Measurements from ENCODE around the gene IKBIP. TPM values are rescaled to one million over a fixed set of nuclear protein-coding genes. Genes with fewer than 3 reads are reported as not detected.

IKBIP gene
- total RNA-seq, 2 experiments from 2014 or later, result 20.1 to 27.0 TPM

DNA sequence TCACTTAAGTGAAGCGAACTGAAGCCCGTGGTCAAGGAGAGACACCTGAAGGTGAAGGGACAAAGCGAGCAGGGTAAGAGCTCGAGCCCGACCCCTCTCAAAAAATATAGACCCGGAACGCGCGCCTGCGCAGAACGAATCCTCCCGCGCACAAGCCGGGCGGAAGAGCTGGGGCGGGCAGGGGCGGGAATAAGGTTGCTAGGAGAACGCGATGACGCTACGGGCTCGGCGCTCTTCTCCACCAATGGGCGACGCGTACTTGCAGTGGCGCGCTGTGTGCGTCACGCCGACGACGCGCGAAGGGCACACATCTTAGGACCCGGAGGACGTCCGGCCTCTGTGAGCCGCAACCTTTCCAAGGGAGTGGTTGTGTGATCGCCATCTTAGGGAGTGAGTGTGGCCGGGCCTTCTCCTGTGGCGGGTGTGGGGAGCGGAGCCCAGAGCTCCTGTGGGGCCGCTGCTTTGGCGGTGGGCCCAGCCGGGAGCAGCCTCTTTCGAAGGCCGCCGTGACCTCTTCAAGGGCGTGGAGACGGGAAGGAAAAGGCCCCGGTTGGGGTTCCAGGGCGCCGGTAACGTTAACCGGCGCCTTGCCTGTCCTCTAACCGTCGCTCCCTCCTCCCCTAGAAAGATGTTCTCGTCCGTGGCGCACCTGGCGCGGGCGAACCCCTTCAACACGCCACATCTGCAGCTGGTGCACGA is 51.1 kb downstream of the IKBIP start, which contains the start of gene SLC25A3:
SLC25A3 (plus strand) TSS at position 336 of the 699 bp plus-strand sequence; CDS start at position 629, 293 bp downstream.
- peak; percentile 97 for ATAC-seq

DNA sequence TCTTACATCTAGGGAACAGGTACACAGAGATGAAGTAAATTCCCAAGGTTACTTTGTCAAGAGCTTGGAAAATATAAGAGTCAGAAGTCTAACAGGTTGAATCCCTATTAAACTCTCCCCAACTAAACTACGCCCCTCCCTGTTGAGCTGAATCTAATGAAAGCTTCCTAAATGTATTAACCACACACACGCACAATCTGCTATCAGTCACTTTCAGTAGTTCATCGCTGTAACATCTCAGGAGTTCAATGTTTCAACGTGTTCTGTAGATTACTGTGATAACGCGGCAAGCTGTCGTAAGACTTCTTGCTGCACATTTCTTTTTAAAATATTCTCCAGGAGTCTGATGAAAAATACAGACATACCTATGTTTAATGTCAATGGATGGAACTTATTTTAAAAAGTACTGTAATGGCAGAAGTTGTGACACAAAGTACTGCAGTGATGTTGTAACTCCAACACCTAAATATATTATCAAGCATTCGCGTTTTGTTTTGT is 51.7 kb downstream of the IKBIP start:
- Mint-ChIP-seq H3K4me3 (peak overlapping the region; percentile 97), H3K27me3 (no peaks in the 10 kb centered on the region), H3K9me3 (ENCODE audit: low read depth) (no peaks in the 10 kb centered on the region), H3K36me3 (ENCODE audit: low read depth) (peaks cover 36% of the 10 kb centered on the region), H3K27ac (peak overlapping the region; percentile 89), H3K4me1 (peaks cover 23% of the 10 kb centered on the region)
- no peak for DNase-seq
- intact Hi-C loops (cut with DNase I, micrococcal nuclease), result loop anchor here (1.0 to 10.0 kb wide), 10 partner anchors 48 to 1604 kb away; partner anchors contain the start of genes APAF1 (in 1 of the 2), BLTP3B (in 1 of the 2), IKBIP (in 1 of the 2) and TMPO (in 1 of the 2)
- CTCF ChIA-PET, result interaction anchor here (0.5 to 2.4 kb wide), 12 partner anchors 8 to 118 kb away, joined by 3 to 21 read pairs (median 4); no protein-coding TSS in a partner anchor
- POLR2A ChIA-PET, result interaction anchor here (0.7 to 3.1 kb wide), 10 partner anchors 10 to 149 kb away, joined by 3 to 10 read pairs (median 5); partner anchors contain the start of genes APAF1, IKBIP and TMPO
- ATAC-seq, result peak; percentile 21

More for the DNA sequence above, 51.1 kb downstream of the IKBIP start, which contains the start of gene SLC25A3:
- Mint-ChIP-seq H3K27me3 (no peaks in the 10 kb centered on the region), H3K4me1 (peaks cover 25% of the 10 kb centered on the region), H3K4me3 (peak within 1 kb of the TSS; percentile 97), H3K9me3 (ENCODE audit: low read depth) (no peaks in the 10 kb centered on the region), H3K36me3 (ENCODE audit: low read depth) (peaks cover 42% of the 10 kb centered on the region), H3K27ac (peak within 1 kb of the TSS; percentile 89)
- ChIA-PET POLR2A (interaction anchor here (0.6 to 3.1 kb wide), 12 partner anchors 9 to 1608 kb away, joined by 3 to 10 read pairs (median 5); partner anchors contain the start of genes APAF1, IKBIP and TMPO), CTCF (interaction anchor here (0.5 to 2.4 kb wide), 15 partner anchors 8 to 119 kb away, joined by 3 to 21 read pairs (median 3); partner anchors contain the start of gene IKBIP)
- DNase-seq, result peak; percentile 97
- intact Hi-C loops (cut with DNase I, micrococcal nuclease), result loop anchor here (1.0 to 10.0 kb wide), 10 partner anchors 49 to 1604 kb away; partner anchors contain the start of genes APAF1 (in 1 of the 2), BLTP3B (in 1 of the 2), IKBIP (in 1 of the 2) and TMPO (in 1 of the 2)

DNA sequence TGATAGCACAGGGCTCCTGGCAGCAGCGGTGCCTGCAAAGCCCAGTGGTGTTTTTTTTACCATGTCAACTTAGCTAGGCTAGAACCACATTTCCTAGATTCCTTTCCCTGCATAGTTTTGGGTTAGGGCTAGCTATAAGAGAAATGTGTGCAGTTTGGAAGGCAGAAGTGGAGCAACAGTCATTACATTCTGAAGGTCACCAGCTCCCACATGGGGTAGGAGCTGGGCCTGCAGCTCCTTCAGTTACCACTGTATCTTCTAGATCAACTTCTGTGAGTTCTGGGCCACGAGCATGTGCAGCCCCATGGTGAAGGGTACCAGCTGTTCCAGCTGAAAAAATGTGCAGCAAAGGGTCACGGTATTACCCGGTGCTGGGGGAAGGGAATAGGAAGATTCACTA is 53.4 kb downstream of the IKBIP start:
- ChIA-PET CTCF (interaction anchor here (0.7 to 1.9 kb wide), 5 partner anchors 25 to 1605 kb away, joined by 3 to 11 read pairs (median 4); no protein-coding TSS in a partner anchor), POLR2A (no interaction called here)
- no peak overlapping the region for H3K4me3 Mint-ChIP-seq
- DNase-seq (no peak), ATAC-seq (no peak)
- peaks cover 21% of the 10 kb centered on the region for H3K36me3 Mint-ChIP-seq (ENCODE audit: low read depth)
- H3K9me3 Mint-ChIP-seq (ENCODE audit: low read depth), result no peaks in the 10 kb centered on the region
- no peaks in the 10 kb centered on the region for H3K27me3 Mint-ChIP-seq
- intact Hi-C loops (cut with DNase I, micrococcal nuclease), result loop anchor here in 1 of 2 experiments (5.0 to 10.0 kb wide), 2 partner anchors 46 to 1606 kb away; no protein-coding TSS in a partner anchor
- peaks cover 15% of the 10 kb centered on the region for H3K4me1 Mint-ChIP-seq
- peak overlapping the region; percentile 66 for H3K27ac Mint-ChIP-seq

DNA sequence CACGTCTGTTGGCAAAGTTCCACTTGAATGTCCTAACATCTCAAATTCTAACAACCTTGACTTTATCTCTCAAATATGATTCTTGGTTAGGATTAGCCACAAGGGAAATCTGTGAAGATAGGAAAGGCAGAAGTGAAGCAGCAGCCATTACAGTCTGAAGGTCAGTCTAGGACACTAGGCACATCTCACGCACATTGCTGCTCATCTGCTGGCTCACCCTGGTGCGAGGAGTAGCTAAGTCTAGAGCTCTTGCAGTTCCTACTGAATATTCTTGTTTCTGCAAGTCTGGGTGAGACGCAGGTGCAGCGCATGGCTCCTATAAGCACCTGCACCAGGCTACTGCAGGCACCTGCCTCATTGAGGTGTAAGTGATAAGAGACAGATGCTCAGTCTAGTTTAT is 57.5 kb downstream of the IKBIP start:
- Mint-ChIP-seq H3K4me1 (no peaks in the 10 kb centered on the region), H3K4me3 (no peak overlapping the region), H3K27ac (no peak overlapping the region), H3K27me3 (no peaks in the 10 kb centered on the region), H3K36me3 (ENCODE audit: low read depth) (no peaks in the 10 kb centered on the region), H3K9me3 (ENCODE audit: low read depth) (no peaks in the 10 kb centered on the region)
- DNase-seq, result no peak
- ATAC-seq, result no peak
- POLR2A ChIA-PET, result no interaction called here
- CTCF ChIA-PET, result interaction anchor here (0.6 to 1.8 kb wide), 2 partner anchors 20 to 171 kb away, joined by 3 to 6 read pairs; no protein-coding TSS in a partner anchor
- intact Hi-C loops (cut with DNase I, micrococcal nuclease), result no loop called here

DNA sequence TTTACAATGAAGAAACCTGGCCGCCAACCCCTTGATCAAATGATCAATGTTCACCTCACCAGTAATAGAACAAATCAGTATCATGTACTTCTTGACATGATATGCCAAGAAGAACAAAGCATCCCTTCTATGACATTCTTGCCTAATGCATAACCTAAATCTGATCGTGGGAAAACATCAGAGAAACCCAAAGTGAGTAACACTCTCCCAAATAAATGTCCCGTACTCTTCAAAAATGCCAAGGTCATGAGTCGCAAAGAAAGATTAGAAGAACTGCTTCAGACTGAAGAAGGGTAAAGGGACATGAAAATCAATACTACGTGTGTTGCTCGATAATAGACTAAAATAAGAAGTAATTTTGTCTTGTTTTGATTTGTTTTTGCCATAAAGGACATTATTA is 62.5 kb downstream of the IKBIP start:
- H3K27me3 Mint-ChIP-seq, result peaks cover 2% of the 10 kb centered on the region
- ChIA-PET POLR2A (no interaction called here), CTCF (interaction anchor here (1.1 kb wide), 1 partner anchor 12 kb away, joined by 3 read pairs; no protein-coding TSS in a partner anchor)
- no peak overlapping the region for H3K27ac Mint-ChIP-seq
- intact Hi-C loops (cut with DNase I, micrococcal nuclease), result no loop called here
- no peak overlapping the region for H3K4me3 Mint-ChIP-seq
- H3K36me3 Mint-ChIP-seq (ENCODE audit: low read depth), result no peaks in the 10 kb centered on the region
- no peak for DNase-seq
- H3K4me1 Mint-ChIP-seq, result no peaks in the 10 kb centered on the region
- no peaks in the 10 kb centered on the region for H3K9me3 Mint-ChIP-seq (ENCODE audit: low read depth)
- ATAC-seq, result no peak

DNA sequence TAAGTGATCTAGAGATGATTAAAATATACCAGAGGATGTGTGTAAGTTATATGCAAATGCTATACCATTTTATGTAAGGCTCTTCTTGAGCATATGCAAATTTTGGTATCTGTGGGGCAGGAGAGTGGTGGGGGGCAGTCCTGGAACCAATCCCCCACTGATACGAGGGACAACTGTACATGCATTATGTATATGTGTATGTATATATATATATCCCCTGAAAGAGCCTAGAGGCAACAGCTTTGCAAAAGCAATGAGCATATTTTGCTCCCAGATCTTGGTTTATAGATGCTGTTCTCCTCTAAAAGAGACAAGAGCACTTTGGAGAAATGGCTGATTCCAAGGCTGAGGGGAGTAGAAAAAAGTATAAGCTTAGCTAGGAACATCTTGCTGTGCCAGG is 63.5 kb downstream of the IKBIP start:
- no peaks in the 10 kb centered on the region for H3K4me1 Mint-ChIP-seq
- no peaks in the 10 kb centered on the region for H3K36me3 Mint-ChIP-seq (ENCODE audit: low read depth)
- DNase-seq (no peak), ATAC-seq (no peak)
- no peaks in the 10 kb centered on the region for H3K9me3 Mint-ChIP-seq (ENCODE audit: low read depth)
- peaks cover 2% of the 10 kb centered on the region for H3K27me3 Mint-ChIP-seq
- intact Hi-C loops (cut with DNase I, micrococcal nuclease), result no loop called here
- ChIA-PET CTCF (interaction anchor here (1.1 to 2.3 kb wide), 2 partner anchors 11 to 15 kb away, joined by 3 to 11 read pairs; no protein-coding TSS in a partner anchor), POLR2A (no interaction called here)
- no peak overlapping the region for H3K4me3 Mint-ChIP-seq
- no peak overlapping the region for H3K27ac Mint-ChIP-seq

DNA sequence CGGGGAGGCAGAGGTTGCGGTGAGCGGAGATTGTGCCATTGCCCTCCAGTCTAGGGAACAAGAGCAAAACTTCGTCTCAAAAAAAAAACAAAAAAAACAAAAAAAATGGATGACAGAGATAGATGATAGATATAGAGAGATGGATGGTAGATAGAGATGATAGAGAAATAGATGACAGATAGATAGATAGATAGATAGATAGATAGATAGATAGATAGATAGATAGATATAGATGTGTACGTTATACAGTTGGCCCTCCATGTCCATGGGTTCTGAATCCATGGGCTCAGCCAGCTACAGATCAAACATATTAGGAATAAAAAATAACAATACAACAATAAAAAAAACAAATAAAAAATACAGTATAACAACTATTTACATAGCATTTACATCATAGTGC is 63.9 kb downstream of the IKBIP start:
- POLR2A ChIA-PET, result no interaction called here
- ATAC-seq, result no peak
- H3K27ac Mint-ChIP-seq, result no peak overlapping the region
- intact Hi-C loops (cut with DNase I, micrococcal nuclease), result no loop called here
- H3K36me3 Mint-ChIP-seq (ENCODE audit: low read depth), result no peaks in the 10 kb centered on the region
- H3K27me3 Mint-ChIP-seq, result peaks cover 2% of the 10 kb centered on the region
- H3K9me3 Mint-ChIP-seq (ENCODE audit: low read depth), result no peaks in the 10 kb centered on the region
- DNase-seq, result no peak
- CTCF ChIA-PET, result interaction anchor here (1.1 to 2.3 kb wide), 2 partner anchors 10 to 14 kb away, joined by 3 to 11 read pairs; no protein-coding TSS in a partner anchor
- no peaks in the 10 kb centered on the region for H3K4me1 Mint-ChIP-seq
- no peak overlapping the region for H3K4me3 Mint-ChIP-seq

DNA sequence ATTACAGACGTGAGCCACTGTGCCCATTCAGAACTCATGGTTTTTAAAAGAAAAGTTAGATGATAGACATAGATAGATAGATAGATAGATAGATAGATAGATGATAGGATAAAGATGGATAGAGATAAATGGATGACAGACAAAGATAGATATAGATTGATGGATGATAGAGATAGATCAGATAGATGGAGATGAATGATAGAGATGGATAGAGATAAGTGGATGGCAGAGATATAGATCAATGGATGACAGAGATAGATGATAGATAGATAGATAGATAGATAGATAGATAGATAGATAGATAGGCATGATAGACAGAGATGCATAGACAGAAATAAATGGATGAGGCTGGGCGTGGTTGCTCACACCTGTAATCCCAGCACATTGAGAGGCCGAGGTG is 64.8 kb downstream of the IKBIP start:
- H3K9me3 Mint-ChIP-seq (ENCODE audit: low read depth), result no peaks in the 10 kb centered on the region
- ChIA-PET CTCF (interaction anchor here (0.7 to 2.3 kb wide), 2 partner anchors 14 to 73 kb away, joined by 3 to 11 read pairs; no protein-coding TSS in a partner anchor), POLR2A (no interaction called here)
- no peak for DNase-seq
- H3K4me1 Mint-ChIP-seq, result no peaks in the 10 kb centered on the region
- ATAC-seq, result no peak
- H3K27ac Mint-ChIP-seq, result no peak overlapping the region
- peaks cover 2% of the 10 kb centered on the region for H3K27me3 Mint-ChIP-seq
- no peak overlapping the region for H3K4me3 Mint-ChIP-seq
- intact Hi-C loops (cut with DNase I, micrococcal nuclease), result no loop called here
- H3K36me3 Mint-ChIP-seq (ENCODE audit: low read depth), result no peaks in the 10 kb centered on the region

DNA sequence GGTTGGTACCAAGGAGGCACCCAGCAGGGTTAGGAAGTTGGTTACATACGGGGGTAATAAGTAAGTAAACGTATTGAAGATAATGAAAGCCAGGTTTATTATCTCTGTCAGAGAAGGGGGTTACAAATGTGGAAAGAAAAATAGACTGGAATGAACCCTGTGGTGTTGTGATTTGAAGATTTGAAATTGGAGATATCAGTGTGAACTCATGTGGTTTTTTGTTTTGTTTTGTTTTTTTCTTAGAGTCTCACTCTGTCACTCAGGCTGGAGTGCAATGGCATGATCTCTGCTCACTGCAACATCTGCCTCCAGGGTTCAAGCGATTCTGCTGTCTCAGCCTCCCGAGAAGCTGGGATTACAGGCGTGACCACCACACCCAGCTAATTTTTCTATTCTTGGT is 65.2 kb downstream of the IKBIP start:
- POLR2A ChIA-PET, result no interaction called here
- H3K27me3 Mint-ChIP-seq, result peaks cover 2% of the 10 kb centered on the region
- H3K27ac Mint-ChIP-seq, result no peak overlapping the region
- DNase-seq (no peak), ATAC-seq (no peak)
- H3K4me3 Mint-ChIP-seq, result no peak overlapping the region
- no peaks in the 10 kb centered on the region for H3K36me3 Mint-ChIP-seq (ENCODE audit: low read depth)
- CTCF ChIA-PET, result interaction anchor here (0.7 to 2.3 kb wide), 3 partner anchors 13 to 73 kb away, joined by 3 to 11 read pairs (median 3); no protein-coding TSS in a partner anchor
- intact Hi-C loops (cut with DNase I, micrococcal nuclease), result no loop called here
- H3K4me1 Mint-ChIP-seq, result no peaks in the 10 kb centered on the region
- no peaks in the 10 kb centered on the region for H3K9me3 Mint-ChIP-seq (ENCODE audit: low read depth)

DNA sequence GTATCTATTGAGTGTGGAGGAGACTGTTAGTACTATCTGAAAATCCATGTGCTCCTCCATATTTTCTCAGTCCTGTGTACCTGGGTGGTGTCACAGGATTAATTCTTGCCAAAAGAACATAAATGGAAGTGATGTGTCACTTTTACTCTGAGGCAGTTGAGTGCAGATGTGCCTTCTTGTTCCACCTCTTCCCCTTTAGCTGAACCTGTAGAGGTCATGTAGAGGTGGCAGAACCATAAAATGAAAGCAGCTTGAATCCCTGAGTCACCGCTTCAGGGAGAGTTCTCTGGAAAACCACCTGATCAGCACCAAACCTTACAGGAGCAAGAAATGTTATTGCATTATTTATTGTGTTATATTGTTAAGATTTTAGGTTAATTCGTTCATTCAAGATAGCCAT is 65.8 kb downstream of the IKBIP start:
- Mint-ChIP-seq H3K9me3 (ENCODE audit: low read depth) (no peaks in the 10 kb centered on the region), H3K27ac (no peak overlapping the region), H3K36me3 (ENCODE audit: low read depth) (no peaks in the 10 kb centered on the region), H3K4me1 (no peaks in the 10 kb centered on the region), H3K4me3 (no peak overlapping the region), H3K27me3 (peaks cover 2% of the 10 kb centered on the region)
- CTCF ChIA-PET, result interaction anchor here (0.7 to 2.2 kb wide), 3 partner anchors 12 to 74 kb away, joined by 3 to 11 read pairs (median 3); no protein-coding TSS in a partner anchor
- POLR2A ChIA-PET, result no interaction called here
- ATAC-seq, result peak; percentile 44
- DNase-seq, result no peak
- intact Hi-C loops (cut with DNase I, micrococcal nuclease), result no loop called here

DNA sequence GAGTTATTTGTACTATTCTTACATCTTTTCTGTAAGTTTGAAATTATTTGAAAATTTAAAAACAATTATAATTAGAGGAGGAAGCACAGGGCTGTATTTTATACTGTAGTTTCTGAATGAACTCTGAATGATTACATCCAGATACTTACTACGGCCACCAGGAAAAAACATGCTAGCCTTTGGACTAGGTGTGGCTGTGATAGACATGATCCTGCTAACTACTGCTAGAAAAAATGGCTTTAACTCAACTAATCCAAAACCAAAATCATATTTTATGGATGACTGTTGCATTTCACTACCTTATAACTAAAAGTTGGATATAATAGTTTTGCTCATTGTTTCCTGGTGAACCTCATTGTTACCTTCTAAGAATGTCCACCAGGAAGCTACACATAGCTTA is 66.2 kb downstream of the IKBIP start:
- Mint-ChIP-seq H3K4me3 (no peak overlapping the region), H3K27ac (no peak overlapping the region), H3K27me3 (peaks cover 2% of the 10 kb centered on the region), H3K4me1 (no peaks in the 10 kb centered on the region), H3K9me3 (ENCODE audit: low read depth) (no peaks in the 10 kb centered on the region), H3K36me3 (ENCODE audit: low read depth) (no peaks in the 10 kb centered on the region)
- DNase-seq, result no peak
- no peak for ATAC-seq
- intact Hi-C loops (cut with DNase I, micrococcal nuclease), result no loop called here
- POLR2A ChIA-PET, result no interaction called here
- CTCF ChIA-PET, result interaction anchor here (0.9 to 2.2 kb wide), 2 partner anchors 12 to 14 kb away, joined by 3 to 11 read pairs; no protein-coding TSS in a partner anchor
